Muscle of leg (tissue), 11 donors: ENCODE results near the gene PLEKHJ1. TPM values are rescaled to one million over a fixed set of nuclear protein-coding genes. Genes with fewer than 3 reads are reported as not detected.

ENCODE experiments used
- DNase-seq: peaks from one replicate; pipeline ENCODE4 v3.0.0; 2013
- H3K27ac ChIP-seq: one replicate; pipeline ENCODE4 v1.5.1; 2013; ENCODE audit warnings: mild to moderate bottlenecking, low read length, control low read depth
- H3K27me3 ChIP-seq: one replicate; pipeline ENCODE4 v1.6.1; 2013; ENCODE audit warnings: low read length; ENCODE audit not compliant: control insufficient read depth, insufficient read depth
- H3K36me3 ChIP-seq: one replicate; pipeline ENCODE4 v1.6.1; 2013; ENCODE audit warnings: low read length; ENCODE audit not compliant: control insufficient read depth, insufficient read depth
- H3K4me1 ChIP-seq: one replicate; pipeline ENCODE4 v1.6.1; 2013; ENCODE audit warnings: low read length; ENCODE audit not compliant: control insufficient read depth, insufficient read depth
- H3K4me3 ChIP-seq: one replicate; pipeline ENCODE4 v1.5.1; 2013; ENCODE audit warnings: low read length, control low read depth
- H3K9me3 ChIP-seq: replicated peaks from 2 replicates; pipeline ENCODE4 v1.6.1; 2013; ENCODE audit warnings: low read depth, low read length; ENCODE audit not compliant: control insufficient read depth
- WGBS: methylation state at CpG from one replicate; pipeline ENCODE4 v1.1.5; 2013; ENCODE audit warnings: missing lambda C conversion rate; ENCODE audit not compliant: insufficient coverage; 5-methylcytosine and 5-hydroxymethylcytosine counted together
- polyA plus RNA-seq, 8 donors: library from polyadenylated mRNA; unstranded; fragments of 120-200 nt; gene quantifications; one replicate each; pipeline versions ENCODE4 v1.2.1 to v1.2.3, GENCODE V29; 2013; ENCODE audit warnings: inconsistent platforms in 1 of 8, low replicate concordance in 1 of 8; ENCODE audit not compliant: insufficient read length in 8 of 8, insufficient read depth in 1 of 8
- total RNA-seq: library from RNA; stranded (reverse); fragments of 120-200 nt; gene quantifications from one replicate; pipeline ENCODE4 v1.2.4, GENCODE V29; 2013

The PLEKHJ1 gene
- total and polyA plus RNA-seq, 9 donors: 70.6 to 89.4 (median 74.9) TPM

DNA sequence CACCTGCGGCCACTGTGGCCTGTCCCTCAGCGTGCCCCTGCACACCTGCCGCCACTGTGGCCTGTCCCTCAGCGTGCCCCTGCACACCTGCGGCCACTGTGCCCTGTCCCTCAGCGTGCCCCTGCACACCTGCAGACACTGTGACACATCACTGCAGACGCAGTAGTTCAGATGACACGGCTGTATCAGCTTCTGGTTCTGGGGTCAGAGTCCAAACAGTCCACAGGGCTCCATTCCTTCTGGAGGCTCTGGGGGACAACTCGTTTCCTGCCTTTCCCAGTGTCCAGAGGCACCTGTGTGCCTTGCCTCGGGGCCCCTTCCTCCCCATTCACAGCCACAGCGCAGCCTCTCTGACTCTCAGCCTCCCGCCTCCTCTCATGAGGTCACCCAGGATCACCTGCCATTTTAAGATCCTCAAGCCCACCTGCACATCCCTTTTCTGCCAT, 6.0 kb upstream of the PLEKHJ1 start:
- Histone ChIP-seq H3K36me3 (peaks cover 64% of the 10 kb centered on the region), H3K27ac (no peak overlapping the region), H3K4me1 (peaks cover 56% of the 10 kb centered on the region), H3K27me3 (no peaks in the 10 kb centered on the region), H3K4me3 (no peak overlapping the region), H3K9me3 (no peaks in the 10 kb centered on the region)
- WGBS: 74% methylated on average over 10 of the region's 12 CpGs
- no peak for DNase-seq

DNA sequence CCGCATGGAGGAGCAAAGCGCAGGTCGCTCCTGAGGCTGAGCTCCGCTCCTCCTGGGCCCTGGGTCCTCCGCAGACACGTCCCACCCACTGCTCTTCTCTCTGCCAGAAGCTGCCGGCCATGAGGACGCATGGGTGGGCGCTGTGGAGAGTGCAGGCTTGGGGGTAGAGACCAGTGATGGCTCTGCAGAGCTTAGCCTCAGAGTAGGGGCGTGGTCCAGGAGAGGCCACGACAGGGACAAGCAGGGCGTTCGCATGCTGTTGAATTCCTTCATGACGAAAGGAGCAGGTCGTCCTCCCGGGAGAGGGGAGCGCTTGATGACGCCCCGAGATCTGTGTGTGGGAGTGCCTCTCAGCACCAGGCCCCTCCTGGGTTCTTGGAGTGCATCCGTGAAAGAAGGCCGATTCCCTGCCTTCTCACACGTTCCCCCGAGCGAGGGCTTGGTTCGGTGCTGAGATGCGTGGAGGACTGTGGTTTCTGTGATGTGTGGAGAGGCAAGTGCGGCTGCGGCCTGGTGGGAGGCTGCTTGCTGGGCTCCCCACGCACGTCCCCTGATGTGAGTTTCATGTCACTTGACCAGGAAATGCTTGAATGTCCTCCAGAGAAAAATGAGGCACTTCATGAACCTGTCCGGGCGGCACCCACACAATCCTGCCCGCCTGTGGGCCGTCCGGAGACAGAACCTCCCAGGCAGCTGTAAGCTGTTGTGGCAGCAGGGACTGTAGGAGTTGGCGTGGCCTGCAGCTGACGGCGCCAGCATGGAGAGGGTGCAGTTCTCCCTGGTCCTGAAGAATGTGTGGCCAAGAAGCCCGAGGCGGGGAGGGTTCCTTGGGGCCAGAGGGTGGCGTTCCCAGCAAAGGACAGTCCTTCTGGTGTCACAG, 5.0 kb upstream of the PLEKHJ1 start:
- 56% methylated on average over 28 of the region's 41 CpGs for WGBS
- peaks cover 55% of the 10 kb centered on the region for H3K4me1 ChIP-seq
- H3K27me3 ChIP-seq: no peaks in the 10 kb centered on the region
- peak overlapping the region; percentile 65 for H3K27ac ChIP-seq
- peaks cover 54% of the 10 kb centered on the region for H3K36me3 ChIP-seq
- H3K4me3 ChIP-seq: no peak overlapping the region
- DNase-seq: no peak
- H3K9me3 ChIP-seq: no peaks in the 10 kb centered on the region

DNA sequence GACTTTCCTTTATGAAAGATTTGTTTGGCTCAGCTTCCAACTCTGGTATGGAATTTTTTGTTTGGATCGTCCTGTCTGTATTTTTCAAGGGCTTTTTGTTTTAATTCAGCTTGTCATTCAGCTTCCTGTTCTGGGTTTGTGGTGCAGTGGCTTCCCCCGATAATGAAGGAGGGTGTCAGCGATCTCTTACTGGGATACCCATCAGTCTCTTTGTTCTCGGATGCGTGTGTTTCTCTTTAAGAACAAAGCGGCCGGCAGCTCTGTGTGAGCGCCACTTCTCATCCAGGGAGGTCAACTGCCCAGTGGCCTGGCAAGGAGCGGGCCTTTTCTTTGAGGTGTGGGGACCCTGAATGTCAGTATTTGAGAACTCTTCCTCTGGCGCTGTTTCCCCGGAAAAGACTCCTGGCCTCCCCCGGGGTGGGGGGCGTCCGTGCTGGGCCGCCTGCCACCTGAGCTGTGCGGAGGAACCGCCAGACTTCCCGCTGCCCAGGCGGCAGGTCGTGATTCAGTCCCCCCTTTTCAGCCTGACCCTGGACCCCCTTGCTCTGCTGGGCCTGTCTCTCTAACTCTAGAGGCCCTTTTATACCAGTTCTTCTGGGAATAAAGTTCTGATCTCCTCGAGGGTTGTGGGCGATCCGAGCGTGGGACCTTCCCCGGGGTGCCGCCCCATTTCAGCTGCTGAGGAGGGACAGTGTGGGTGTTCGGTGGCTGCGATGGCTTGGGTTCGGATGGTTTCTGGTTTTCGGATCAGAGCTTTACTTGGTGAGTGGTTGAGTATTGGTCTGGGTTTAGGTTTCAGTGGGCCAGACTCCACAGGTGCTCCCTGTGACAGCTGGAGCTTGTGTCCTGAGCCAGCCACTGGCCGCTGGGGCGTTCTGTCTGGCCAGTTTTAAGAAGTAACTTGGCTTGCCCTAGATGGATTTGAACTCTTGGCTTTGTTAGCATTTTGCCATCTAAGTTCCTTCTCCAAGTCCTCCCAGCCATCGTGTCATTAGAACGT, 3.9 kb upstream of the PLEKHJ1 start:
- peaks cover 59% of the 10 kb centered on the region for H3K4me1 ChIP-seq
- DNase-seq: no peak

DNA sequence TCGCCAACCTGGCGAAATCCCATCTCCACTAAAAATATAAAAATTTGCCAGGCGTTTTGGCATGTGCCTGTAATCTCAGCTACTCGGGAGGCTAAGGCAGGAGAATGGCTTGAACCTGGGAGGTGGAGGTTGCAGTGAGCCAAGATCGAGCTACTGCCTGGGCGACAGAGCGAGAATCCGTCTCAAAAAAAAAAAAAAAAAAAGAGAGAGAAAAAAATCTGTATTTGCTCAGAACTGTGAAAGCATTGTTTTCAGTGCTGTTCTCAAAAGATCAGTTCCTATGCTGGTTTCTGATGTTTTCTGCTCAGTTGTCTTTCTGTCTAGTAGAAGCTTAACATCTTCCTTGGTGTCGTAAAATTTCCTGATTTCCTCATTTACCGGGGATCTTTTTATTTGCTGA, 3.0 kb upstream of the PLEKHJ1 start:
- H3K4me3 ChIP-seq: no peak overlapping the region
- peaks cover 63% of the 10 kb centered on the region for H3K4me1 ChIP-seq
- no peaks in the 10 kb centered on the region for H3K27me3 ChIP-seq
- H3K27ac ChIP-seq: peak overlapping the region; percentile 29
- peaks cover 43% of the 10 kb centered on the region for H3K36me3 ChIP-seq
- no peaks in the 10 kb centered on the region for H3K9me3 ChIP-seq
- WGBS: 25% methylated on average over 4 of the region's 10 CpGs
- no peak for DNase-seq

More for the DNA sequence above, 3.9 kb upstream of the PLEKHJ1 start:
- 15% methylated on average over 29 of the region's 34 CpGs for WGBS
- peak overlapping the region; percentile 65 for H3K27ac ChIP-seq
- H3K27me3 ChIP-seq: no peaks in the 10 kb centered on the region
- peak overlapping the region; percentile 14 for H3K4me3 ChIP-seq
- H3K9me3 ChIP-seq: no peaks in the 10 kb centered on the region
- H3K36me3 ChIP-seq: peaks cover 43% of the 10 kb centered on the region

DNA sequence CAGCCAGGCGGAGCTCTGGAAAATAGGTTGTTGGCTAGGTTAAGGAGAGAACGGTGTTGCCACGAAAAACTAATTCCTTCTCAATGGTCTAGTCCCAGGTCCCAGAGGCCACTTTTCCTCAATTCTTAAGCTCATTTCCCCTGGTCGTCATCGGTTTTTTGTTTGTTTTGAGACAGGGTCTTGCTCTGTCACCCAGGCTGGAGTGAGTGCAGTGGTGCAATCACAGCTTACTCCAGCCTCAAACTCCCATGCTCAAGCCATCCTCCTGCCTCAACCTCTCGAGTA, 1.7 kb upstream of the PLEKHJ1 start:
- H3K36me3 ChIP-seq: peaks cover 44% of the 10 kb centered on the region
- DNase-seq: no peak
- no CpG with 5 or more reads among the region's 6 CpGs for WGBS
- no peaks in the 10 kb centered on the region for H3K9me3 ChIP-seq
- H3K27me3 ChIP-seq: no peaks in the 10 kb centered on the region
- peaks cover 61% of the 10 kb centered on the region for H3K4me1 ChIP-seq
- peak overlapping the region; percentile 87 for H3K4me3 ChIP-seq
- H3K27ac ChIP-seq: peak overlapping the region; percentile 100

DNA sequence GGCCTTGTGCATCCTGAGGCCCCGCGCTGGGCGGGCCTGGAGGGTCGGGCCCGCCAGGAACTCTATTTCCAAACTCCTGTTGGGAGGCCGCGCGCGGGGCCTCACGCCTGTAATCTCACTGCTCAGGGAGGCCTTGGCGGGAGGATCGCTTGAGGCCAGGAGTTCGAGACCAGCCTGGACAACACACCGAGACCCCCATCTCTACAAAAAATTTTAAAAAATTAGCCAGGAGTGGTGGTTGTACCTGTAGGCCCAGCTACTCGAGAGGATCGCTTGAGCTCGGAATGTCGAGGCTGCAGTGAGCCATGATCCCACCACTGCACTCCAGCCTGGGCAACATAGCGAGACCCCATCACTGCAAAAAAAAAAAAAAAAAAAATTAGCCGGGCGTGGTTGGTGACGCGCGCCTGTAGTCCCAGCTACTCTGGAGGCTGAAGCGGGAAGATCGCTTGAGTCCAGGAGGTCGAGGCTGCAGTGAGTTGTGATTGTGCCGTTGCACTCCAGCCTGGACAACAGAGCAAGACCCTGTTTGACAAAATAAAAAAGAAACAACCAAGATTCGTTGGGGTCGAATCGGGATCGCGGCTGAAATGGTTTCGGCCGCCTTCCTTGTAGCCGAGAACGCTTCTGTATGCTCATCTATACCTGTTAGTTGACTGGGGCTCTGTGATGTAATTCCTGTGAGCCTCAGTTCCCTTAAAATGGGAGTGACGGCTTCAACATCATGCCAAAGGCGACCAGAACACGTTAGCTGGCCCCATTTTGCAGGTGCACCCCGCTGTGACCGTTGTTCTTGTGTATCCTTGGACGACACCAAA, 1.1 kb upstream of the PLEKHJ1 start:
- 62% methylated on average over 24 of the region's 43 CpGs for WGBS
- H3K27ac ChIP-seq: peak overlapping the region; percentile 100

DNA sequence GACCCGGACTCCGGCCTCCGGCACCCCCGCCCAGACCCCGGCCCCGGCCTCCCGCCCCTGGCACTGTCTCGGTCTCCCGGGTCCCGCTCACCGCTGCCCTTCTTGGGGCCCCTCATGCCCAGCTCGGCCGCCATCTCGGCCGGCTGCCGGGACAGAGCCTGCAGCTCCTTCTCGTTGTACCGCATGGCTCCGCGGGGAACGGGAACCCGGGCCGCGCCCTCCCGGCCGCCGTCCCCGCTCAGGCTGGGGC, 140 bp downstream of the PLEKHJ1 start:
- Histone ChIP-seq H3K9me3 (no peaks in the 10 kb centered on the region), H3K27me3 (no peaks in the 10 kb centered on the region), H3K27ac (no peak overlapping the region), H3K4me1 (peaks cover 47% of the 10 kb centered on the region), H3K4me3 (peak overlapping the region; percentile 87), H3K36me3 (peaks cover 51% of the 10 kb centered on the region)
- WGBS: 0% methylated on average over 28 of the region's 28 CpGs
- DNase-seq: no peak

More for the DNA sequence above, 1.1 kb upstream of the PLEKHJ1 start:
- peak overlapping the region; percentile 87 for H3K4me3 ChIP-seq
- DNase-seq: no peak
- H3K9me3 ChIP-seq: no peaks in the 10 kb centered on the region
- H3K4me1 ChIP-seq: peaks cover 55% of the 10 kb centered on the region
- H3K27me3 ChIP-seq: no peaks in the 10 kb centered on the region
- H3K36me3 ChIP-seq: peaks cover 44% of the 10 kb centered on the region

DNA sequence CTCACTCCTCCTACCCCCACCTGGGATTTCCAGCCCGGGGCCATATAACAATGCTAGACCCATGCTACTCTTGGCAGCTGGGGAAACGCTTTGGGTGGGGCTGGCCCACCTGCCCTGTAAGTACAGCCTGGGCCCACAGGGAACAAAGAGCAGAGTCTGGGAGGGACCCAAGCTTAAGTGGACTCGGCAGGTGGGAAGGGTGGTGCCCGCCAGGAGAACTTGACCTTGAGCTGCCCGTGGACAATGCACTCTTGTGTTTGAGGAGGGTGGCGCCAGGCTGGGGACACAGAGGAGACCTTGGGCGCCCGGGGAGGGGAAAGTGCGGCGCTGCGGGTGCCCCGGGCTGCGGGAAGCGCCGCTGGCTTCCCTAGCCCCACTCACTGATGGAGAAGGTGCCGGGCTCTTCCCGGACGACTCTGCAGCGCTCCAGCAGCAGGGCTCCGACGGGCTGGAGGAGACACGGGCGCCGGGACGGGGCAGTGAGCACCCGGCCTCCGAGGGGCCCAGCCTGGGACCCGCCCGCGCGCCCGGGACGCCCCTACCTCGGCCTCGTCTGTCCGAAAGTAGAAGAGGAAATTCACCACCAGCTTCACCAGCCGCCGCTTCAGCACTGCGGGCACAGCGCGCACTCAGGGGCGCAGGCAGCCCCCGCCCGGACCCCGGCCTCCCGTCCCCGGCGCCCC, 607 bp downstream of the PLEKHJ1 start:
- Histone ChIP-seq H3K27me3 (no peaks in the 10 kb centered on the region), H3K27ac (peak overlapping the region; percentile 49), H3K9me3 (no peaks in the 10 kb centered on the region), H3K4me3 (peak overlapping the region; percentile 87), H3K4me1 (peaks cover 43% of the 10 kb centered on the region), H3K36me3 (peaks cover 52% of the 10 kb centered on the region)
- no peak for DNase-seq
- WGBS: 0% methylated on average over 32 of the region's 48 CpGs

DNA sequence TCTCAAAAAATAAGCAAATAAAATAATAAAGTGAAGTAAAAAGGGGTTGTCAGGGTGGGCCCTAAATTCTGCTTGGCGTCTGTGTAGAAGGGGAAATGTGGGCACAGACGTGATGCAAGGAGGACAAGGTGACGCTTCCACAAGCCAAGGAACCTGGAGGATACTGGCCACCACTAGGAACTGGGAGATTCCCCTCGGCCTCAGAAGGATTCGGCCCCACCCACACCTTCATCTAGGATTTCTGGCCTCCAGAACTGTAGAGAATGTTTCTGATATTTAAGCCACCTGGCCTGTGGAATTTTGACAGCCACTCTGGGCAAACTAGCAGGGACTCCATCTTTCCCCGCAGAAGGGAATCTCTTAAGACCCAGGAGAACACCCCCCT, 1.1 kb downstream of the PLEKHJ1 start:
- Histone ChIP-seq H3K9me3 (no peaks in the 10 kb centered on the region), H3K4me1 (peaks cover 37% of the 10 kb centered on the region), H3K27me3 (no peaks in the 10 kb centered on the region), H3K27ac (peak overlapping the region; percentile 49), H3K36me3 (peaks cover 58% of the 10 kb centered on the region), H3K4me3 (peak overlapping the region; percentile 87)
- DNase-seq: no peak
- 63% methylated on average over 2 of the region's 6 CpGs for WGBS
